ENCODE data around the gene AVEN. TPM values are rescaled to one million over a fixed set of nuclear protein-coding genes. Genes with fewer than 3 reads are reported as not detected.

AVEN gene
- total and polyA plus RNA-seq, 2 experiments from 2014 or later, result 7.7 to 10.3 TPM

- no peak for ATAC-seq
- H3K4me1 Mint-ChIP-seq, result no peaks in the 10 kb centered on the region
- no peak for TF ChIP-seq CREB1 (CRISPR knock-in tag; IDR thresholded peaks at IDR 0.05; ENCODE audit: low read depth)
- no peak for TF ChIP-seq EZH2 (IDR thresholded peaks at IDR 0.05; ENCODE audit: low read depth, unreplicated experiment)
- no peak overlapping the region for H3K27ac Mint-ChIP-seq
- H3K4me3 Mint-ChIP-seq, result no peak overlapping the region
- Histone ChIP-seq H3K4me1 (ENCODE audit: insufficient read depth) (no peaks in the 10 kb centered on the region), H3K36me3 (ENCODE audit: insufficient read depth) (0 out of 2 replicates have a peak, but pooled peaks cover 4% of the 10 kb centered on the region), H3K27ac (ENCODE audit: low read depth) (no peak overlapping the region), H3F3A (replicated peaks; ENCODE audit: low read depth) (no peaks in the 10 kb centered on the region), H3K27me3 (ENCODE audit: insufficient read depth) (no peaks in the 10 kb centered on the region), H3K9me2 (ENCODE audit: insufficient read depth) (no peaks in the 10 kb centered on the region), H3K79me2 (replicated peaks; ENCODE audit: insufficient read depth) (no peaks in the 10 kb centered on the region), H4K20me1 (replicated peaks; ENCODE audit: insufficient read depth) (no peaks in the 10 kb centered on the region), H2AFZ (no peak overlapping the region), H3K4me3 (no peak overlapping the region), H3K4me2 (no peak overlapping the region)
- H3K36me3 Mint-ChIP-seq (ENCODE audit: low read depth), result peaks cover 4% of the 10 kb centered on the region; the same call in 1 of the 3 replicates
- H3K9me3 Mint-ChIP-seq, result no peaks in the 10 kb centered on the region
- no peak for DNase-seq (ENCODE audit: low spot score)
- H3K27me3 Mint-ChIP-seq (ENCODE audit: insufficient read depth, low read depth, poor library complexity), result peaks cover 4% of the 10 kb centered on the region
These were observed 39.9 kb upstream of the AVEN start for GRCh38 chr15:34078900-34079299.

DNA sequence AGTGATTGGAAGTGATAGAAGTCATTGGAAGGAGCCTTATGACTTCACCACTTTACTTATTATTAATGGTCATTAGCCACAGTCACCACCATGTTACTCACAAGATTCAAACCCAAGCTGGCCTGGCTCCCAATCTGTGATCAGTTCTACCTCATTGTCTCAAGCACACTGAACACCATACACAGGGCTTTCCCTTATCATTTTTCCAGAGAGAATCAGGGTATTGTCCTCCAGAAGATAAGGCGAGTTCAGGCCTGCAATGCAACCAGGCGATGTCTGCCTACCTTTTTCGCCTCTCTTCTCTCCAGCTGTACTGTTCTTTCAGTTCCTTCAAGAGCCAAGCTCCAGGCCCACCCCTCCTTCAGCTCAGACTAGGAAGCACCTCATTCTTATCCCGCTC is 37.8 kb upstream of the AVEN start:
- Histone ChIP-seq H3K27me3 (ENCODE audit: insufficient read depth) (no peaks in the 10 kb centered on the region), H4K20me1 (replicated peaks; ENCODE audit: insufficient read depth) (no peaks in the 10 kb centered on the region), H3K9me2 (ENCODE audit: insufficient read depth) (no peaks in the 10 kb centered on the region), H3K27ac (ENCODE audit: low read depth) (no peak overlapping the region), H3K36me3 (ENCODE audit: insufficient read depth) (no peaks in the 10 kb centered on the region), H3K4me1 (ENCODE audit: insufficient read depth) (no peaks in the 10 kb centered on the region), H3K4me3 (no peak overlapping the region), H3F3A (replicated peaks; ENCODE audit: low read depth) (no peaks in the 10 kb centered on the region), H3K79me2 (replicated peaks; ENCODE audit: insufficient read depth) (no peaks in the 10 kb centered on the region), H2AFZ (no peak overlapping the region), H3K4me2 (no peak overlapping the region)
- Mint-ChIP-seq H3K4me3 (no peak overlapping the region), H3K9me3 (no peaks in the 10 kb centered on the region), H3K27ac (no peak overlapping the region), H3K36me3 (ENCODE audit: low read depth) (no peaks in the 10 kb centered on the region), H3K4me1 (no peaks in the 10 kb centered on the region), H3K27me3 (ENCODE audit: insufficient read depth, low read depth, poor library complexity) (peaks cover 8% of the 10 kb centered on the region)
- TF ChIP-seq NANOG (IDR thresholded peaks at IDR 0.05; ENCODE audit: borderline replicate concordance), result no peak
- TF ChIP-seq, protein P1, sequence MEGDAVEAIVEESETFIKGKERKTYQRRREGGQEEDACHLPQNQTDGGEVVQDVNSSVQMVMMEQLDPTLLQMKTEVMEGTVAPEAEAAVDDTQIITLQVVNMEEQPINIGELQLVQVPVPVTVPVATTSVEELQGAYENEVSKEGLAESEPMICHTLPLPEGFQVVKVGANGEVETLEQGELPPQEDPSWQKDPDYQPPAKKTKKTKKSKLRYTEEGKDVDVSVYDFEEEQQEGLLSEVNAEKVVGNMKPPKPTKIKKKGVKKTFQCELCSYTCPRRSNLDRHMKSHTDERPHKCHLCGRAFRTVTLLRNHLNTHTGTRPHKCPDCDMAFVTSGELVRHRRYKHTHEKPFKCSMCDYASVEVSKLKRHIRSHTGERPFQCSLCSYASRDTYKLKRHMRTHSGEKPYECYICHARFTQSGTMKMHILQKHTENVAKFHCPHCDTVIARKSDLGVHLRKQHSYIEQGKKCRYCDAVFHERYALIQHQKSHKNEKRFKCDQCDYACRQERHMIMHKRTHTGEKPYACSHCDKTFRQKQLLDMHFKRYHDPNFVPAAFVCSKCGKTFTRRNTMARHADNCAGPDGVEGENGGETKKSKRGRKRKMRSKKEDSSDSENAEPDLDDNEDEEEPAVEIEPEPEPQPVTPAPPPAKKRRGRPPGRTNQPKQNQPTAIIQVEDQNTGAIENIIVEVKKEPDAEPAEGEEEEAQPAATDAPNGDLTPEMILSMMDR (conservative IDR thresholded peaks at IDR 0.05; ENCODE audit: low read depth in 2 of 2), result no peak
- no peak for TF ChIP-seq ZNF462 (CRISPR knock-in tag; IDR thresholded peaks at IDR 0.05)
- TF ChIP-seq STAT1 (IDR thresholded peaks at IDR 0.05; ENCODE audit: unreplicated experiment), result no peak
- TF ChIP-seq POLR2AphosphoS5 (IDR thresholded peaks at IDR 0.05; ENCODE audit: low read depth), result no peak
- TF ChIP-seq, protein P2, sequence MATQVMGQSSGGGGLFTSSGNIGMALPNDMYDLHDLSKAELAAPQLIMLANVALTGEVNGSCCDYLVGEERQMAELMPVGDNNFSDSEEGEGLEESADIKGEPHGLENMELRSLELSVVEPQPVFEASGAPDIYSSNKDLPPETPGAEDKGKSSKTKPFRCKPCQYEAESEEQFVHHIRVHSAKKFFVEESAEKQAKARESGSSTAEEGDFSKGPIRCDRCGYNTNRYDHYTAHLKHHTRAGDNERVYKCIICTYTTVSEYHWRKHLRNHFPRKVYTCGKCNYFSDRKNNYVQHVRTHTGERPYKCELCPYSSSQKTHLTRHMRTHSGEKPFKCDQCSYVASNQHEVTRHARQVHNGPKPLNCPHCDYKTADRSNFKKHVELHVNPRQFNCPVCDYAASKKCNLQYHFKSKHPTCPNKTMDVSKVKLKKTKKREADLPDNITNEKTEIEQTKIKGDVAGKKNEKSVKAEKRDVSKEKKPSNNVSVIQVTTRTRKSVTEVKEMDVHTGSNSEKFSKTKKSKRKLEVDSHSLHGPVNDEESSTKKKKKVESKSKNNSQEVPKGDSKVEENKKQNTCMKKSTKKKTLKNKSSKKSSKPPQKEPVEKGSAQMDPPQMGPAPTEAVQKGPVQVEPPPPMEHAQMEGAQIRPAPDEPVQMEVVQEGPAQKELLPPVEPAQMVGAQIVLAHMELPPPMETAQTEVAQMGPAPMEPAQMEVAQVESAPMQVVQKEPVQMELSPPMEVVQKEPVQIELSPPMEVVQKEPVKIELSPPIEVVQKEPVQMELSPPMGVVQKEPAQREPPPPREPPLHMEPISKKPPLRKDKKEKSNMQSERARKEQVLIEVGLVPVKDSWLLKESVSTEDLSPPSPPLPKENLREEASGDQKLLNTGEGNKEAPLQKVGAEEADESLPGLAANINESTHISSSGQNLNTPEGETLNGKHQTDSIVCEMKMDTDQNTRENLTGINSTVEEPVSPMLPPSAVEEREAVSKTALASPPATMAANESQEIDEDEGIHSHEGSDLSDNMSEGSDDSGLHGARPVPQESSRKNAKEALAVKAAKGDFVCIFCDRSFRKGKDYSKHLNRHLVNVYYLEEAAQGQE (IDR thresholded peaks at IDR 0.05; ENCODE audit: unreplicated experiment), result no peak
- no peak for TF ChIP-seq EZH2phosphoT487 (IDR thresholded peaks at IDR 0.05; ENCODE audit: unreplicated experiment)
- DNase-seq (ENCODE audit: low spot score), result no peak
- no peak for ATAC-seq

Data from GM23338 (cell line).